HFF-Myc (cell line): ENCODE results near the gene INVS.
"Not testable (repeated sequence)": the region's sequence is repeated elsewhere in the genome, so short reads cannot be mapped to it uniquely, and the experiment has no call there.

Experiments used
- DNase-seq: peaks from one replicate; pipeline ENCODE4 v3.0.0-alpha.2; 2011; ENCODE audit warnings: low read depth; ENCODE audit errors: extremely low read depth
- H3K4me3 ChIP-seq: replicated peaks from 2 replicates; pipeline ENCODE4 v1.5.1; 2011; ENCODE audit warnings: low read depth, mild to moderate bottlenecking, control low read depth, low read length
- TF ChIP-seq, protein P1 (sequence below): IDR thresholded peaks from 2 replicates; pipeline ENCODE4 v1.5.1; 2012; ENCODE audit warnings: mild to moderate bottlenecking, low read depth, low read length, control low read depth; ENCODE audit errors: missing control alignments

The INVS gene

DNA sequence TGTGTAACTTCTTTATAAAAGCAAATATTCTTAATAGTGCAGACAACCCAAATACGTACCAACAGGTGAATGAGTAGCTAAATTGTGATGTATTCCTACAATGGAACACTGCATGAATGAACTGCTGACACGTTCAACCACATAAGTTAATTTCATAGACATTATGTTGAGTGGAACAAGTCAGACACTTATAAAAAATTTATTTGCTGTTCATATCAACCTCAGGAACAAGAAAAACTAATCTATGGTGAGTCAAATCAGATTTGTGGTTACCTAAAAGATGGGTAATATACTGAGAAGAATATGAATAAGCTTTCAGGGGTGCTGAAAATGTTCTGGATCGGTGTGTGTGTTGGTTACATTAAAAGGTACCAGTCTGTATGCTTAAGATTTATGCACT lies 35.7 kb downstream of the INVS start:
- H3K4me3 ChIP-seq, result no peak overlapping the region
- TF ChIP-seq, protein P1, sequence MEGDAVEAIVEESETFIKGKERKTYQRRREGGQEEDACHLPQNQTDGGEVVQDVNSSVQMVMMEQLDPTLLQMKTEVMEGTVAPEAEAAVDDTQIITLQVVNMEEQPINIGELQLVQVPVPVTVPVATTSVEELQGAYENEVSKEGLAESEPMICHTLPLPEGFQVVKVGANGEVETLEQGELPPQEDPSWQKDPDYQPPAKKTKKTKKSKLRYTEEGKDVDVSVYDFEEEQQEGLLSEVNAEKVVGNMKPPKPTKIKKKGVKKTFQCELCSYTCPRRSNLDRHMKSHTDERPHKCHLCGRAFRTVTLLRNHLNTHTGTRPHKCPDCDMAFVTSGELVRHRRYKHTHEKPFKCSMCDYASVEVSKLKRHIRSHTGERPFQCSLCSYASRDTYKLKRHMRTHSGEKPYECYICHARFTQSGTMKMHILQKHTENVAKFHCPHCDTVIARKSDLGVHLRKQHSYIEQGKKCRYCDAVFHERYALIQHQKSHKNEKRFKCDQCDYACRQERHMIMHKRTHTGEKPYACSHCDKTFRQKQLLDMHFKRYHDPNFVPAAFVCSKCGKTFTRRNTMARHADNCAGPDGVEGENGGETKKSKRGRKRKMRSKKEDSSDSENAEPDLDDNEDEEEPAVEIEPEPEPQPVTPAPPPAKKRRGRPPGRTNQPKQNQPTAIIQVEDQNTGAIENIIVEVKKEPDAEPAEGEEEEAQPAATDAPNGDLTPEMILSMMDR, result no peak
- DNase-seq, result no peak

DNA sequence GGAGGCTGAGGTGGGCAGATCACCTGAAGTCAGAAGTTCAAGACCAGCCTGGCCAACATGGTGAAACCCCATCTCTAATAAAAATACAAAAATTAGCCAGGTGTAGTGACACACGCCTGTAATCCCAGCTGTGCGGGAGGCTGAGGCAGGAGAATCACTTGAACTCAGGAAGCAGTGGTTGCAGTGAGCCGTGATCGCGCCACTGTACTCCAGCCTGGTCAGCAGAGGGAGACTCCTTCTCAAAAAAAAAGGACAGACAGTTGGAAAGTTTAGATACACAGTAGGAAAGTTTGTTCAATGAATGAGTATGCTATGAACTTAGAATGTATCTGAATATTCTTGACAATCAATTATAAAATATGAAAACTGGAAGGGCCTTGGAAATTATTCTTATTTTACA lies 37.8 kb downstream of the INVS start:
- DNase-seq, H3K4me3 ChIP-seq: not testable (repeated sequence)
- TF ChIP-seq, protein P1, result peak; percentile 38

DNA sequence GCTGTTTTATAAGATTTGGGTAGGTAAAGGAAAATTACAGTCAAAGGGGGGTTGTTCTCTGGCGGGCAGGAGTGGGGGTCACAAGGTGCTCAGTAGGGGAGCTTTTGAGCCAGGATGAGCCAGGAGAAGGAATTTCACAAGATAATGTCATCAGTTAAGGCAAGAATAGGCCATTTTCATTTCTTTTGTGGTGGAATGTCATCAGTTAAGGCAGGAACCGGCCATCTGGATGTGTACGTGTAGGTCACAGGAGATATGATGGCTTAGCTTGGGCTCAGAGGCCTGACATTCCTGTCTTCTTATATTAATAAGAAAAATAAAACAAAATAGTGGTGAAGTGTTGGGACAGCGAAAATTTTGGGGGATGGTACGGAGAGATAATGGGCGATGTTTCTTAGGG lies 41.3 kb downstream of the INVS start:
- not testable (repeated sequence) for H3K4me3 ChIP-seq, DNase-seq

DNA sequence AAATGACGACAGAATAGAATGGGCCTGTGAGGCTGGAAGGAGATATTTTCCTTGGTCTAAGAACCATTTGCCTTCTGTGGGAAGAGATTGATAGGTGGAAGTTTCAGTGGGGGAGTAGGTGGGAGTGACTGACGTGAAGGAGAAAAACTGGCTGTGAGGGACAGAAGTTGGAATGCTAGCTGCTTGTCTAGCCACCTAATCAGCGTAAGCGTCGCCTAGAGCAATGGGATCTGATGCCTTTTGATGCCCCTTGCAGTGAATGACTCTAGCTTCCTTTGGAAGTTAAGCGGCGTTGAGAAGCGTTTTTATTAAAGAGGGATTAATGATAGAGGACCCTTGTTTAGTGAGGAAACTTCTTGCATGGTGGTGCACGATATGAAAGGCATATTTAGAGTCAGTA lies 42.8 kb downstream of the INVS start:
- not testable (repeated sequence) for DNase-seq, H3K4me3 ChIP-seq

DNA sequence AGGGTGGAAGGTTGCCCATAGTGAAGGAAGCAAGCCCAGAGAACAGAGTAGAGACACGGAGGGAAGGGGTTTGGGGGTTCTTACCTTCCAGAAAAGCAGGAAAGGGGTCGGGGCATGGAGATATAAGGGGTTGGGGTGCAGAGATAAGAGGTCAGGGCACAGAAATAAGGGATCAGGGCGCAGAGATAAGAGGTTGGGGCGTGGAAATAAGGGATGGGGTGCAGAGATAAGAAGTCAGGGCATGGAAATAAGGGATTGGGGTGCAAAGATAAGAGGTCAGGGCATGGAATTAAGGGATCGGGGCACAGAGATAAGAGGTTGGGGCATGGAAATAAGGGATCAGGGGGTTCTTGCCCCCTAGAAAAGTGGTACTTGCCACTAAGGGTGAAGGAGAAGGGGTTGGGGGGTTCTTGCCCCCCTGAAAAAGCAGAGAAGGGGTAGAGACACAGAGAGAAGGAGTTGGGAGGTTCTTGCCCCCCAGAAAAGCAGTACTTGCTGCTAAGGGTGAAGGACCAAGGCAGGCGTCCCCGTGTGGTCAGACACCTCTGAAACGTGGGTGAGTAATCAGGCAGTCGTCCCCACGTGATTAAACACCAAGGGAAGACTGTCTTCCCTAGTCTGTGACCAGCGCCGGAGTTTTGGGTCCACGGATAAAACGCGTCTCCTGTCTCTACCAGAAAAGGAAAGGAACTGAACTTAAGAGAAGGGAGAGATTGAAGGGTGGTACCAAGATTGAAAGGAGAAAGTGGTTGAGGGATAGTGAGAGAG lies 46.3 kb downstream of the INVS start:
- DNase-seq, H3K4me3 ChIP-seq: not testable (repeated sequence)

DNA sequence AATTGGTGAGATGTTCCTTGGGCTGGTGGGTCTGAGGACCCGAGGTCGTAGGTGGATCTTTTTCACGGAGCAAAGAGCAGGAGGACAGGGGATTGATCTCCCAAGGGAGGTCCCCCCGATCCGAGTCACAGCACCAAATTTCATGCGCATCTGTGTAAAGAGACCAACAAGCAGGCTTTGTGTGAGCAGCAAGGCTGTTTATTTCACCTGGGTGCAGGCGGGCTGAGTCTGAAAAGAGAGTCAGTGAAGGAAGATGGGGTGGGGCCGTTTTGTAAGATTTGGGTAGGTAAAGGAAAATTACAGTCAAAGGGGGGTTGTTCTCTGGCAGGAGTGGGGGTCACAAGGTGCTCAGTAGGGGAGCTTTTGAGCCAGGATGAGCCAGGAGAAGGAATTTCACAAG lies 46.9 kb downstream of the INVS start:
- H3K4me3 ChIP-seq, DNase-seq: not testable (repeated sequence)

DNA sequence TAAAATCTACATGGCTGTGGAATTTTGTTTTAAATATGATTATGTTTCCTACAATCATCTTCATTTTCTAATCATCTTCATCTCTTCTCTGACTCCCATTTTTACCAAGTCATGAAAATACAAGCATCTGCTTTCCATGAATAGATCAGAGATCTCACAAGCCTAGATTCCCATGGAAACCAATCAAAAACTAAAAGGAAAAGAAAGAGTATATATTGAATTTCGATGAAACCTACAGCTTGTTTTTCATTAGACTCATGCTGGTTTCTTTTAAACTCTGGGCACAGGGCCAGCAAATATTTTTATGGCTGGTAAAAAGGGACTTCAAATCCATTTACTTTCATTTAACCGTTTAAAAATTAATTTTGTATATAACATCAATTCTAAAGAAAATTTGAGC lies 51.2 kb downstream of the INVS start:
- DNase-seq, result peak; percentile 19
- no peak overlapping the region for H3K4me3 ChIP-seq

DNA sequence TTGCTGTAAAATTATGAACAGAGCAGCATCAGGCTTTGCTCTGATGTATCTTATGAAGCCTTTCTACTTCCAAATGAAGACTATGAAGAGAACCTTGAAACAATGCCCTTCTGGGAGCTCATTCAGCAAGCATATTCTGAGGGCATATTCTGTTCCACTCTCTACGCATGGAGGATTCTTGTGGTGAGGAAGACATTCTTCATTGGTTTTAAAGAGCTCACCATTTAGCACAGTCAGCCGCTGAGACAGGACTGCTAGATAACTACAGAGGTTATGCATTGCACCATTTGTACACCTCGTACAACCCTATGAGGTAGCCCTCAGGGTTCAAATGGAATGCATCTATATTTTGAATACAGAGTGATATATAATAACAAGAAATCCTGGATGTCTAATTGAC lies 61.0 kb downstream of the INVS start:
- H3K4me3 ChIP-seq, result no peak overlapping the region
- TF ChIP-seq, protein P1, result no peak
- no peak for DNase-seq

More for the DNA sequence above, 51.2 kb downstream of the INVS start:
- TF ChIP-seq, protein P1, result no peak

DNA sequence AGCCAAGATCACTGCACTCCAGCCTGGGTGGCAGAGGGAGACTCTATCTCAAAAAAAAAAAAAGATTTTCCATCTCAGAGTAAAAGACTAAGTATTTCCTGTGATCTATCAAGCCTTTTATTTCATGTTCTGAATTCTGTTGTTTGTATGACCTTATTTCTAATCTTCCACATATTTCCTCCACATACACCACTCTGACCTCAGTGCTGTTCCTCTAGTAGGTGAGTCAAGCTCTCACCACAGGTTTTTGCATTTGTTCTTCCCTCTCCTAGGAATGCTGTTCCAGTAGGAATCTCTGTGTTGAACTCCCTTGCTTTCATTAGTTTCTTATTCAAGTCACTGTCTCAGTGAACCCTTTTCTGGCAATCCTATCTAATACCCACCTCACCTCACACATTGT lies 68.1 kb downstream of the INVS start:
- TF ChIP-seq, protein P1, result no peak
- DNase-seq, result no peak

More for the DNA sequence above, 68.1 kb downstream of the INVS start:
- H3K4me3 ChIP-seq, result no peak overlapping the region
